Stimulated activated CD8-positive, alpha-beta memory T cell treated with anti-CD3 and anti-CD28 coated beads, Interleukin-15, amount 100 ng/mL, for 1 hour (primary cell): ENCODE data around the gene LRRC55.

Experiments used
- DNase-seq: peaks from one replicate; pipeline ENCODE4 v3.0.0-alpha.2; 2020; ENCODE audit warnings: low read depth

Gene LRRC55, protein sequence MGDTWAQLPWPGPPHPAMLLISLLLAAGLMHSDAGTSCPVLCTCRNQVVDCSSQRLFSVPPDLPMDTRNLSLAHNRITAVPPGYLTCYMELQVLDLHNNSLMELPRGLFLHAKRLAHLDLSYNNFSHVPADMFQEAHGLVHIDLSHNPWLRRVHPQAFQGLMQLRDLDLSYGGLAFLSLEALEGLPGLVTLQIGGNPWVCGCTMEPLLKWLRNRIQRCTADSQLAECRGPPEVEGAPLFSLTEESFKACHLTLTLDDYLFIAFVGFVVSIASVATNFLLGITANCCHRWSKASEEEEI

GRCh38 chr11:57181678-57182305 lies at the start of gene LRRC55:
Gene LRRC55, plus strand, starts transcription at chr11:57181953. Its CDS starts 70 bp downstream, at chr11:57182023.
- DNase-seq, result no peak

DNA sequence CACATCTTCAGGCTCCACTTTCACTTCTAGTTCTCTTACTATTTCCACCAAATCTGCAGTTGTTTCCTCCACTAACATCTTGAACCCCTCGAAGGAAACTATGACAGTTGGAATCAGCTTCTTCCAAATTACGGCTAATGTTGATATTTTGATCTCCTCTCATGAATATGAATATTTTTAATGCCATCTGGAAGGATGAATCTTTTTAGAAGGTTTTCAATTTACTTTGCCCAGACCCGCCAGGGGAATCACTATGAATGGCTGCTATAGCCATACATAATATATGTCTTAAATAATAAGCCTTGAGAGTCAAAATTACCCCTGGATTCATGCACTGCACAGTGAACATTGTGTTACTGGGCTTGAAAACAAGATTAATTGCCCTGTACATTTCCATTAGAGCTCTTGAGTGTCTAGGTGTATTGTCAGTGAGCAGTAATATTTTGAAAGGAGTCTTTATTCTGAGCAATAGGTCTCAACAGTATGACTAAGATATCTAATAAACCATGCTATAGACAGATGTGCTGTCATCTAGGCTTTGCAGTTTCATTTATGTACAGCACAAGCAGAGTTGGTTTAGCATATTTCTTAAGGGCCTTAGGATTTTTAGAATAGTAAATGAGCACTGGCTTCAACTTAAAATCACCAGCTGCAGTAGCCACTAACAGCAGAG lies 48.3 kb upstream of the LRRC55 start:
- no peak for DNase-seq

GRCh38 chr11:57134284-57134683 lies 47.5 kb upstream of the LRRC55 start:
- no peak for DNase-seq

DNA sequence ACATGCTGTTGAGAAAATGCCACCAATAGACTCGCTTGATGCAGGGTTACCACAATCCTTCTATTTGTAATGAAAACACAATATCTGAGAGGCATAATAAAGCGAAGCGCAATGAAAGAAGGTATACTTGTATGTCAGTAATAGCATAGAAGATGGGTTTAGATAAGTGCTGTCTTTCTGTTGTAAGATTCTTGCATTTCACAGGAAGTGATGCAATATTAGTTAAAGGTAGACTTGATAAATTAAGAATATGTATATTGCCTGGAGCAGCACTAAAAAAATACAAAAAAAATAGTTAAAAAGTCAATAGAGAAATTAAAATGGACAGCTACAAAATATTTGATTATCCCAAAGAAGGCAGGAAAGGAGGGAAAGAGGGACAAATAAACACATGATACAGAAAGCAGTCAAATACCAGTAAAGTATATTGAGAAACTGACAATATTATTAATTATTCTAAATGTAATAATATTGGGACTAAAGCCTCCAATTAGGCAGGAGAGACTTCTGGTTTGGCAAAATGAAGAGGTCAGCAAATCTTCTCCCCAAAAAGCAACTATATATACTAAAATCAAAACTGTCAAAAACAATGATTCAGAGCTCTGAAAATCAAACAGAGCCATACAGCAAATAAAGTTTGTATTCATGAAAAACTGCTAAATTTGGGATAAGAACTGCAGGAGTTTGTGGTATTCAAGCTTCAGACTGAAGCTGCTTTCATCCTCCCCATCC lies 46.6 kb upstream of the LRRC55 start:
- no peak for DNase-seq

- DNase-seq, result no peak
These were observed 41.2 kb upstream of the LRRC55 start for GRCh38 chr11:57140568-57140967.

DNA sequence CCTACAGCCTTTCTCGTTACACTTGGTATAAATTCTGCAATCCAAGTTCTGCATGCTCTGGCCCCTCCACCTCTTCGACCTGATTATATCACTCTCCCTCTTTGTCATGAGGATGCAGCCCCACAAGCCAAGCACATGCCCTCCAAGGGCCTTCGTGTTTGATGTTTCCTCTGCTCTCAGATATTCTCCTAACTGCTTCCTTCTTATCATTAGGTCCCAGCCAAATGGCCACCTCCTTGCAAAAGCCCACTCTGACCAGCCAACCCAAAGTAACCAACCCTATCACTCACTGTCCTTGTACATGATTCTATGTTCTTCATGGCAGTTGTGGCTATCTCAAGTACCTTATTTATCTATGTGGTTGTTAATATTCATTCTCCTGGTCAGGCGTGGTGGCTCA lies 38.3 kb upstream of the LRRC55 start:
- DNase-seq, result no peak

- DNase-seq, result no peak
These were observed 37.7 kb upstream of the LRRC55 start for GRCh38 chr11:57144075-57144474.

DNA sequence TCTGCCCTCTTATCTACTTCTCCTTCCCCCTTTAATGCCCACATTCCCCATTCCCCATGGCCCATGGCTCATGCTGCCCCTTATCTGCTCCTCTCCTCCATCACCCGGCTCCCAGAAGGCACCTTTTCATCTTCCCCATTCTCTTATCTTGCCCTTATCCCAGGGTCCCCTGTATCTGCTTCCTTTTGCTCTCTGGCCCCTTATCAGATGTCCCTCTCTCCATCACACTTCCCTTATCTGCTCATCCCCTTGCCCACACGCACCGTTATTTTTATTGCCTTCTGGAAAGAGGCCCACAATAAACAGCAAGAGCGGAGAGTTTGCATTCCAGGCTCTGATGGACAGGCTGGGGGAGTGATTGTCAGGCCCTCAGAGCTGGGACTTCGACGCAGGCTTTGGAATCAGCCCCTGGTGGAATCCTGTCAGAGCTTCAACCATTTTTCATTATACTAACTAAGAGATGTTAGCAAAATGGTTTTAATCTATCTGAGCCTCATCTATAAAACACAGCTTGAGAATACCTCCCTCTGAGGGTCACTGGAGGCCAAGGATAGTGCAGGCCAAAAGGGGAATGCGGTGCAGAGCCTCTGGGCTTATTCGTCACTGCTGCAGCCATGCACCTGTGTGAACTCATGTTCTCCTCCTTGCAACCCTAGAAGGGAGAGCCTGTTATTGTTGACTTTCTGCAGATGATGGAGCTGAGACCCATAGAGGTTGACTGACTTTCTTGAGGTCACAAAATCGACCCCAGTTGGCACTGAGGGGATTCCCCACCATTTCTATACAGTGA lies 37.0 kb upstream of the LRRC55 start:
- DNase-seq, result no peak

DNA sequence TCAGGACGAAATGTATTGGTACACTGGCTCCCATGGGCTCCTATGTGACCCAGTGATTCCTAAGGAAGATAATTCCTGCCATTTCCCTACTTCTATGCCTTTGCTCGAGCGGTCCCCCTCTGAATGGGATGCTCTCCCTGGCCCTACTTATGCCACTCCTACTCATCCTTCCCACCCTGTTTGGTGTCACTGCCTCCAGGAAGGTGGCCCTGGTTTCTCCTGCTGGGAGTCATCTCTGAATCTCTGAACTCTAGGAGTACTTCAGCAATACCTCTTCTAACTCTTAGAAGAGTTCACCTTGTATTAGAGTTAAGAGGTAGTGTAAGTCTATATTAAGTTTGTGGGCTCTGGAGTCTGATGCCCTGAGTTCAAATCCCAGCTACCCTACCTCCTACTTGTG lies 35.5 kb upstream of the LRRC55 start:
- DNase-seq, result no peak

- DNase-seq, result no peak
These were observed 33.1 kb upstream of the LRRC55 start for GRCh38 chr11:57148621-57149020.

DNA sequence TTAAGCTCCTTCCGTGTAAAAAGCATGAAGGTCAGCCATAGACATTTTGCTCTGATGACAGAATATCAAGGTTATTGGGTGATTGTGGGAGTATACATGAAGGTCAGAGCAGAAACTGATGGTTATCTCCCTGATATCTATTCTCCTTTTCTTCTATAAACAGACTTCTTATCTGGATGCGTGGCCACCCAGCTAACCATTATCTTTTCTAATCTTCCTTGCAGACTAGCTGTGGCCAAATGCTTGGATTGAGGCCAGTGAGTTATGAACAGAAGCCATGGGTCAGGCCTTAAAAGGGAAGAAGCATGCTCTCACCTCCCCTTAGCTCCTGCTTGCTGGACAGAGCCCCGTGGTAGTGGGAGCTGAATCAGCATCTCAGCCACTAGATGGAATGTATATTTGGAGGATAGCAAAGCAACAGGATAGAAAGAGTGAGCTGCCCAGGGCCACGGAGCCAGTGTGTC lies 31.3 kb upstream of the LRRC55 start:
- DNase-seq, result no peak

- DNase-seq, result no peak
These were observed 29.6 kb upstream of the LRRC55 start for GRCh38 chr11:57152134-57152533.

GRCh38 chr11:57153448-57153847 lies 28.3 kb upstream of the LRRC55 start:
- DNase-seq, result no peak

GRCh38 chr11:57154739-57155138 lies 27.0 kb upstream of the LRRC55 start:
- no peak for DNase-seq

DNA sequence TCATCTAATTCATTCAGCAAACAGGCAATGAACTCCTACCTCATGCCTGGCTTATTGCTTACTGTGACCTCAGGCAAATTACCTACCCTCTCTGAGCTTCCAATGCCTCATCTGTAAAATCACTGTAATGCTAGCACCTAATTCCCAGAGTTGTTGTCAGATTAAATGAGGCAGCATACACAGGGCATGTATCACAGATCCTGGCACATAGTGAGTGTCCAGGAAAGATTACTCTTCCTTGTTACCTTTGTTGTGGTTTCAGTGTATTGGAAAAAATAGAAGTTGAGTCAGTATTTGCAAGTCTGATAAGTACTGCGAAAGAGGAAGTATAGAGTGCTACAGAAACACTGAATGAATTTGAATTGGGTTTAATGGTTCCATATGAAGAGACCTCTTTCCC lies 26.4 kb upstream of the LRRC55 start:
- DNase-seq, result no peak

- DNase-seq, result no peak
These were observed 25.7 kb upstream of the LRRC55 start for GRCh38 chr11:57155838-57156607.

DNA sequence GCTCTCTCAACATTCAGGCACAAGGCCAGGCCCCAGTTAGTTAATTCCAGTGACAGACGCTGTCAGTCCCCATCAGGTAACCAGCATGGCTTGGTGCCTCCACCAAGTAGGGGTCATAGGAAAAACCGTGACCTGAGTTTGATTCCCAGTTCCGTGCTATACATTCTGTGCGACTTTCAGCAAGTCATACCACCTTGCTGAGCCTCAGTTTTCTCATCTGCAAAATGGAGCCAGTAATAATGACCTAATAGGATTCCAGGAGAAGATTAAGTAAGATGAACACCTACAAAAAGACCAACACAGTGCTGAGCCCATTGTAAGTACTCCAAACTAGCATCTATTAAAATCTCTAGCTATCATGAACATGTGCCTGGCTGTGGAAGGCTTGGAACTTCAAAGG lies 24.8 kb upstream of the LRRC55 start:
- no peak for DNase-seq

DNA sequence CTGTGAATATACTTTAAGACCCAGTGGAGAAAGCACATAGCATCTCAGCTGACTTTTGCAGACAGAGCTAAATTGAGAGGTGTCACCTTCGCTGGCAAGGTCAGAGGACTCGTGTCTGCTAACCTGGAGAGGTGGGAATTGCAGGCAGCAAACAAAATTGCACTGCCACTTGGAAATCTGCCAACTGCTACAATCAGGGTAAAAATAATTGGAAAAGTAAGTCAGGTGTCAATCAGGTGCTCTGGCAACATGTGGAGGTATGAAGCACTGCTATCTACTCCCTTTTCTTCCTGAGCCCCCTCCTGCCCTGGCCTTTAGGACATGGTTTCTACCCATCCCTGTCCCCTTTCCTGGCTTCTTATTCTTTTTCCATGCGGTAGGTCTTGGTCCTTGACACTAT lies 24.1 kb upstream of the LRRC55 start:
- no peak for DNase-seq

DNA sequence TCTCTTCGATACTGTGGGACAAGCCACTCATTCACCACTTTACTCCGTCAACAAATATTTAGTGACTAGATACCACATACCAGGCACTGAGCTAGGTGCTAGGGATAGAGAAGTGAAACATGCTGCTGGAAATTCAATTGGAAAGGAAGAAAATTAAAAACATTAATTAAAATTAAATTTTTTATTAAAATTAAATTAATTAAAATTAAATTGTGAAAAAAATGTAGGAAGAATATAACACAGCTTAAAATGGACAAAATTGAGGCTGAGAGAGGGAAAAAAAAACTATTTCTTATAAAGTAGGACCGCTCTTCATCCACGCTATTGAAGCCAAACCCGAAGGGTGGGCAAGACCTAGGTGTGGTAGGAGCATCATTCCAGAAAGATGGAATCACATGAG lies 23.6 kb upstream of the LRRC55 start:
- no peak for DNase-seq

DNA sequence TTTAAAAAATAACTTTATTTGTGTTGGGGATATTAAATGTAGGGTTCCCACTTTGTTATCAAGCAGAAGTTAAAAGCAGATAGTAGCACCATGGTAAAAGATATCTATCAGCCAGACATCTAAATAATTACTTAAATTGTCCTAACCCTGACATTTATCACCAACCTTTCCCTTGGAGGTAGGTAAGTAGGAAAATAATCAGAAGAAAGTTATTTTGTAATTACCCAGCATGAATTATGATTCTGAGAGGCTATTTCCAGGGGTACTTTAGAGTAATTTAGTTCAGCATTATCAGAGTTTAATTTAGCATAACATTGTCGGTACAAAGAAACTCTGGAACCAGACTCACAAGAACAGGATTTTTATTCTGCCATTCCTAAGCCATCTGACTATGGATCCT lies 23.2 kb upstream of the LRRC55 start:
- DNase-seq, result no peak

DNA sequence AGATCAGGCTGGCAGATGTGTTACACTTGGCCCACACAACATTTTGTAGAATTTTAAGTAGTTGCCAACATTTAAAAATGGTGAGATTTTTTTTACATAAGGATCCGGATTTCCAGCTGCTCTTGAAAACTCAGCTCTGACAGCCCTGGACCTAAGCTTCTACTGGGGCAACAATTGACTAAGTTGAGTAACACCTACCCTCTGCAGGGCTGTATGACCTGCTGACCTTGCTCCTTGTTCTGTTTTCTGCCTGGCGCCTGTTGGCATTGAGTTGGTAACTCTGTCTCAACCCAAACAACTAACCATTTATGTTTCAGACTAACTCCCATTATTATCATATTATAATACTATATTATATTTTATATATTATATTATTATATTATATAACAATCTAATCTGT lies 21.1 kb upstream of the LRRC55 start:
- no peak for DNase-seq
